Neuronal stem cell (in vitro differentiated cells): Measurements from ENCODE around the gene ZFHX3.

Experiments
- DNase-seq: peaks from one replicate; pipeline ENCODE4 v3.0.0-alpha.2; 2013; ENCODE audit warnings: low spot score
- H2AFZ ChIP-seq: one replicate; pipeline ENCODE4 v1.6.1; 2013; ENCODE audit warnings: mild to moderate bottlenecking, low read length, inconsistent platforms
- H2AK5ac ChIP-seq: 2 replicates; pipeline ENCODE4 v1.6.1; 2013; ENCODE audit warnings: low read depth, mild to moderate bottlenecking, inconsistent platforms, low read length, moderate library complexity, mixed read lengths
- H2BK120ac ChIP-seq: 2 replicates; pipeline ENCODE4 v1.6.1; 2013; ENCODE audit warnings: low read depth, mild to moderate bottlenecking, inconsistent platforms, low read length, moderate library complexity, mixed read lengths
- H2BK12ac ChIP-seq: one replicate; pipeline ENCODE4 v1.6.1; 2013; ENCODE audit warnings: low read length, inconsistent platforms
- H2BK15ac ChIP-seq: 2 replicates; pipeline ENCODE4 v1.6.1; 2013; ENCODE audit warnings: mild to moderate bottlenecking, low read length, inconsistent platforms, mixed read lengths
- H2BK5ac ChIP-seq: one replicate; pipeline ENCODE4 v1.6.1; 2013; ENCODE audit warnings: inconsistent platforms, mild to moderate bottlenecking, low read length, moderate library complexity
- H3K14ac ChIP-seq: one replicate; pipeline ENCODE4 v1.6.1; 2013; ENCODE audit warnings: low read length, inconsistent platforms
- H3K18ac ChIP-seq: 2 replicates; pipeline ENCODE4 v1.6.1; 2013; ENCODE audit warnings: low read length, inconsistent platforms
- H3K23ac ChIP-seq: 2 replicates; pipeline ENCODE4 v1.6.1; 2013; ENCODE audit warnings: low read depth, mild to moderate bottlenecking, mixed read lengths, low read length, inconsistent platforms; ENCODE audit not compliant: poor library complexity
- H3K27ac ChIP-seq: replicated peaks from 3 replicates; pipeline ENCODE4 v1.5.1; 2013; ENCODE audit warnings: low read length, inconsistent platforms
- H3K27me3 ChIP-seq, 3 experiments: 2 replicates each; pipeline ENCODE4 v1.6.1; 2013; ENCODE audit warnings: low read length in 3 of 3, mild to moderate bottlenecking in 2 of 3, inconsistent platforms in 1 of 3, low read depth in 1 of 3, mixed read lengths in 1 of 3, moderate library complexity in 1 of 3; ENCODE audit not compliant: control insufficient read depth in 3 of 3, insufficient read depth in 3 of 3
- H3K36me3 ChIP-seq, 2 donors: replicated peaks in 1 of 2; 2 replicates each; pipeline ENCODE4 v1.6.1; 2013; ENCODE audit warnings: low read length in 2 of 2; ENCODE audit not compliant: control insufficient read depth in 2 of 2, insufficient read depth in 2 of 2
- H3K4ac ChIP-seq: 2 replicates; pipeline ENCODE4 v1.6.1; 2013; ENCODE audit warnings: inconsistent platforms, mild to moderate bottlenecking, low read length, moderate library complexity
- H3K4me1 ChIP-seq, 2 donors: 1 replicate in 1 of 2; 2 replicates in 1 of 2; pipeline ENCODE4 v1.6.1; 2013; ENCODE audit warnings: low read length in 2 of 2, low read depth in 1 of 2; ENCODE audit not compliant: control insufficient read depth in 2 of 2, insufficient read depth in 1 of 2
- H3K4me2 ChIP-seq: one replicate; pipeline ENCODE4 v1.6.1; 2013; ENCODE audit warnings: mild to moderate bottlenecking, low read length, inconsistent platforms; ENCODE audit not compliant: insufficient read depth, poor library complexity, severe bottlenecking
- H3K4me3 ChIP-seq, 2 donors: 2 replicates each; pipeline ENCODE4 v1.5.1; 2013; ENCODE audit warnings: low read length in 2 of 2, mild to moderate bottlenecking in 2 of 2, inconsistent platforms in 1 of 2, moderate library complexity in 1 of 2
- H3K79me1 ChIP-seq: one replicate; pipeline ENCODE4 v1.6.1; 2013; ENCODE audit warnings: low read depth, mild to moderate bottlenecking, inconsistent platforms, low read length, moderate library complexity
- H3K9ac ChIP-seq: one replicate; pipeline ENCODE4 v1.6.1; 2013; ENCODE audit warnings: mild to moderate bottlenecking, low read depth, low read length, inconsistent platforms; ENCODE audit not compliant: poor library complexity
- H3K9me3 ChIP-seq, 2 donors: replicated peaks in 1 of 2; 2 replicates each; pipeline versions ENCODE3 to v1.6.1; 2013; ENCODE audit warnings: low read length in 2 of 2, mild to moderate bottlenecking in 2 of 2, inconsistent platforms in 1 of 2, low read depth in 1 of 2, mixed read lengths in 1 of 2, moderate library complexity in 1 of 2; ENCODE audit not compliant: control insufficient read depth in 2 of 2, insufficient read depth in 1 of 2
- H4K8ac ChIP-seq: one replicate; pipeline ENCODE4 v1.6.1; 2013; ENCODE audit warnings: low read depth, mild to moderate bottlenecking, inconsistent platforms, low read length, moderate library complexity
- H4K91ac ChIP-seq: one replicate; pipeline ENCODE4 v1.6.1; 2013; ENCODE audit warnings: low read length, low read depth, mild to moderate bottlenecking, inconsistent platforms; ENCODE audit not compliant: poor library complexity
- WGBS, 2 donors: extraction: QIAGEN DNeasy Blood & Tissue Kit; methylation state at CpG; one replicate each; pipeline ENCODE4 v1.1.7; 2013; ENCODE audit warnings: missing lambda C conversion rate in 2 of 2, mixed read lengths in 1 of 2; ENCODE audit not compliant: insufficient read length in 2 of 2, insufficient replicate concordance in 1 of 2; ENCODE audit errors: extremely low coverage in 2 of 2; 5-methylcytosine and 5-hydroxymethylcytosine counted together

ZFHX3 gene

GRCh38 chr16:73065632-73066330 lies 17.9 kb upstream of the ZFHX3 start:
- peak; percentile 21 for DNase-seq
- Histone ChIP-seq H3K79me1 (no peaks in the 10 kb centered on the region), H4K8ac (no peak overlapping the region), H2BK120ac (no peak overlapping the region), H2BK15ac (no peak overlapping the region), H3K23ac (no peak overlapping the region), H3K18ac (peak overlapping the region; percentile 79), H3K4me3 (no peak overlapping the region), H4K91ac (no peak overlapping the region), H2BK12ac (no peak overlapping the region), H3K9ac (no peak overlapping the region), H3K4me1 (peaks cover 20 to 42% of the 10 kb centered on the region in 2 donors), H3K27me3 (peaks cover 14 to 81% (median 40%) of the 10 kb centered on the region in 3 experiments), H2BK5ac (no peak overlapping the region), H3K4me2 (peak overlapping the region; percentile 51), H3K36me3 (no peaks in the 10 kb centered on the region), H2AFZ (peak overlapping the region; percentile 39), H3K9me3 (no peaks in the 10 kb centered on the region), H3K27ac (no peak overlapping the region), H3K4ac (no peak overlapping the region), H3K14ac (no peak overlapping the region), H2AK5ac (peak overlapping the region; percentile 27)
- WGBS, 2 donors, result no CpG with 5 or more reads among the region's 43 CpGs

GRCh38 chr16:73064994-73065545 lies 17.1 kb upstream of the ZFHX3 start:
- H3K9ac ChIP-seq, result peak overlapping the region; percentile 78
- H3K36me3 ChIP-seq, result no peaks in the 10 kb centered on the region
- H4K91ac ChIP-seq, result no peak overlapping the region
- no peak overlapping the region for H2BK5ac ChIP-seq
- DNase-seq, result peak; percentile 24
- H3K27ac ChIP-seq, result no peak overlapping the region
- WGBS, 2 donors, result no CpG with 5 or more reads among the region's 24 CpGs
- no peak overlapping the region for H2BK120ac ChIP-seq
- H2AFZ ChIP-seq, result peak overlapping the region; percentile 59
- H3K27me3 ChIP-seq, result peaks cover 14 to 83% (median 40%) of the 10 kb centered on the region in 3 experiments
- H3K4me3 ChIP-seq, result peak overlapping the region in 1 of 2 donors; percentile 2
- H2BK12ac ChIP-seq, result no peak overlapping the region
- H3K23ac ChIP-seq, result no peak overlapping the region
- H3K14ac ChIP-seq, result peak overlapping the region; percentile 97
- no peak overlapping the region for H3K4me2 ChIP-seq
- H3K18ac ChIP-seq, result peak overlapping the region; percentile 78
- no peak overlapping the region for H2BK15ac ChIP-seq
- no peaks in the 10 kb centered on the region for H3K79me1 ChIP-seq
- H3K9me3 ChIP-seq, result no peaks in the 10 kb centered on the region
- H4K8ac ChIP-seq, result no peak overlapping the region
- peak overlapping the region; percentile 93 for H2AK5ac ChIP-seq
- H3K4ac ChIP-seq, result no peak overlapping the region
- H3K4me1 ChIP-seq, result peaks cover 22 to 44% of the 10 kb centered on the region in 2 donors

GRCh38 chr16:73064212-73064993 lies 16.5 kb upstream of the ZFHX3 start:
- H3K23ac ChIP-seq, result no peak overlapping the region
- H3K4ac ChIP-seq, result no peak overlapping the region
- H2BK5ac ChIP-seq, result no peak overlapping the region
- H3K4me1 ChIP-seq, result peaks cover 22 to 45% of the 10 kb centered on the region in 2 donors
- no peak overlapping the region for H2BK15ac ChIP-seq
- peak overlapping the region in 1 of 2 donors; percentile 2 for H3K4me3 ChIP-seq
- H4K8ac ChIP-seq, result no peak overlapping the region
- no peak overlapping the region for H2BK120ac ChIP-seq
- H4K91ac ChIP-seq, result no peak overlapping the region
- H3K4me2 ChIP-seq, result no peak overlapping the region
- H2AK5ac ChIP-seq, result peak overlapping the region; percentile 93
- no peaks in the 10 kb centered on the region for H3K36me3 ChIP-seq
- no peaks in the 10 kb centered on the region for H3K9me3 ChIP-seq
- peaks cover 14 to 76% (median 40%) of the 10 kb centered on the region in 3 experiments for H3K27me3 ChIP-seq
- H2AFZ ChIP-seq, result peak overlapping the region; percentile 59
- H3K79me1 ChIP-seq, result no peaks in the 10 kb centered on the region
- H2BK12ac ChIP-seq, result no peak overlapping the region
- no peak overlapping the region for H3K14ac ChIP-seq
- no CpG with 5 or more reads among the region's 25 CpGs for WGBS, 2 donors
- H3K27ac ChIP-seq, result no peak overlapping the region
- DNase-seq, result peak; percentile 36
- H3K18ac ChIP-seq, result peak overlapping the region; percentile 46
- H3K9ac ChIP-seq, result no peak overlapping the region

- H3K4ac ChIP-seq, result no peak overlapping the region
- H2BK5ac ChIP-seq, result no peak overlapping the region
- peaks cover 22 to 41% of the 10 kb centered on the region in 2 donors for H3K4me1 ChIP-seq
- H3K27me3 ChIP-seq, result peaks cover 14 to 71% (median 40%) of the 10 kb centered on the region in 3 experiments
- no peak overlapping the region for H3K14ac ChIP-seq
- no peak overlapping the region for H3K4me3 ChIP-seq
- peak; percentile 14 for DNase-seq
- no CpG with 5 or more reads among the region's 14 CpGs for whole genome bisulfite sequencing, 2 donors
- no peak overlapping the region for H4K8ac ChIP-seq
- no peak overlapping the region for H4K91ac ChIP-seq
- no peak overlapping the region for H2AK5ac ChIP-seq
- H3K9me3 ChIP-seq, result no peaks in the 10 kb centered on the region
- H2BK120ac ChIP-seq, result no peak overlapping the region
- no peak overlapping the region for H3K27ac ChIP-seq
- H2BK15ac ChIP-seq, result no peak overlapping the region
- H3K9ac ChIP-seq, result no peak overlapping the region
- H2BK12ac ChIP-seq, result no peak overlapping the region
- peak overlapping the region; percentile 59 for H2AFZ ChIP-seq
- H3K23ac ChIP-seq, result no peak overlapping the region
- no peak overlapping the region for H3K4me2 ChIP-seq
- no peaks in the 10 kb centered on the region for H3K36me3 ChIP-seq
- H3K79me1 ChIP-seq, result no peaks in the 10 kb centered on the region
- H3K18ac ChIP-seq, result no peak overlapping the region
Observed at GRCh38 chr16:73063854-73064211, 15.9 kb upstream of the ZFHX3 start.
